COLO668 (cell line): ENCODE data around the gene ZMIZ1.
"Not testable (repeated sequence)": the region's sequence is repeated elsewhere in the genome, so short reads cannot be mapped to it uniquely, and the experiment has no call there.

ENCODE experiments used
- DNase-seq: peaks from one replicate; lab custom pipeline; 2025; ENCODE audit not compliant: unreplicated experiment; lab: John Stamatoyannopoulos, UW

The ZMIZ1 gene

DNA sequence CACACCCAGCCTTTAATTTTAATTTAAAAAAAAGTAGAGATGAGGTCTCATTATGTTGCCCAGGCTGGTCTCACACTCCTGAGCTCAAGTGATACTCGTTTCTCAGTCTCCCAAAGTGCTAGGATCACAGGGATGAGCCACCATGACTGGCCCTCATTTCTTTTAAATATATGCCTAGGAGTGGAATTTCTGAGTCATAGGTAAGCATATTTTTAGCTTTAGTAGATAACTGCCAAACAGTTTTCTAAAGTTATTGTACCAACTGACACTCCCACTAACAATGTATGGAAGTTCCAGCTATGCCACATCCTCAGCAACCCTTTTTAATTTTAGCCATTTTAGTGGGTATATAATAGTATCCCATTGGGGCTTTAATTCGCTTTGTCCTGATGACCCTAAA lies 264.7 kb downstream of the ZMIZ1 start:
- DNase-seq: no peak

DNA sequence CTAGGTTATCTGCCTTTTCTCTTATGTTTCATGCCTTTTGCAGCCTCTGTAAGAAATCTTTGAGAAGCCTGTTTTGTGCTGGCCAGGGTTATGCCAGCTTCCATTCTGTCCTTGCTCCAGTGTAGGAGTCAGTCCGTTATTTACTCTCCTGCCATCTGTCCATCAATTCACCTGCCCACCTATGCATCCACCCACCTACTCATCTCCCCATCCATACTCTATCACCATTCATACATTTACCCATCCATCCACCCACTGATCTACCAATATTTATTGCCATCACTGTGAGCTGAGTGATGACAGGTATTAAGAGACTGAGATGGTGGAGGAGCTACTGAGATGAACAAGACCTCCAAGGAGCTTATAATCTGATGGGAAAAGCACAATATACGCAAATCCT lies 265.8 kb downstream of the ZMIZ1 start:
- DNase-seq: no peak

DNA sequence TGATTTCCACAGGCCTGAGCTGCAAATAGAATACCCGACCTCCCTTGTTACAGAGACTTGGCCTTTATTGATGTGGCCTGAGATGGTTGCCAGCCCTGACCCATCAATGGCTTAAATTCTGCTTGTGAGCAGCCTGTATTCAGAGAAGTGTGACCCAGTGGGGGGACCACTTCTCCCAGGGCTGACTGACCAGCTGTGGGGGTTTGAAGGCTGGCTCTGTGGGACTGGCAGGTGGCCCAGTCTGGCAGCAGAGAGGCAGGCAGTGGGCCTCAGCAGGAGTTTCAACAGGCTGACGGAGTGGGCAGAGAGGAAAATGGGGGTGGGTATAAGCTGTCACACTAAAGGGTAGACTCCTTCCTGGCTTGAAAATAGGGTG lies 266.3 kb downstream of the ZMIZ1 start:
- DNase-seq: no peak

- DNase-seq: no peak
Measured at GRCh38 chr10:79335470-79336235, 266.9 kb downstream of the ZMIZ1 start.

DNA sequence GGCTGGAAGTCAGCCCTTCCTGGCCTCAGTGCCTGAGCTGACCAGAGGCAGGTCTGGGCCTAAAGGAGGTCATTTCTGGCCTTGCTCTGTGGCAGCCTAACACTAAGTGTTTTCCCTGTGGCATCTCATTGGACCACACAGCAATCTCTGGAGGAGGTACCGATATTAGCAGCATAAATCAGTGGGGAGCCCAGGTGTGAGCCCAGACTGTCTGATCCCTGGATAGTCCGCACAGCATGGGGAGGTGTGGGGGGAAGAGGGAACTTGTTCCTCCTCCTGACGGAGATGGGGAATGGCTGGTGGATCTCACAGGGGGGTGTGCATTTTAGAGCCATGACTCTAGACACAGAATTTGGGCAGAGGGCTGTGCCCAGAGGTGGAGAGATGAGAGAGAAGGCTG lies 267.5 kb downstream of the ZMIZ1 start:
- no peak for DNase-seq

DNA sequence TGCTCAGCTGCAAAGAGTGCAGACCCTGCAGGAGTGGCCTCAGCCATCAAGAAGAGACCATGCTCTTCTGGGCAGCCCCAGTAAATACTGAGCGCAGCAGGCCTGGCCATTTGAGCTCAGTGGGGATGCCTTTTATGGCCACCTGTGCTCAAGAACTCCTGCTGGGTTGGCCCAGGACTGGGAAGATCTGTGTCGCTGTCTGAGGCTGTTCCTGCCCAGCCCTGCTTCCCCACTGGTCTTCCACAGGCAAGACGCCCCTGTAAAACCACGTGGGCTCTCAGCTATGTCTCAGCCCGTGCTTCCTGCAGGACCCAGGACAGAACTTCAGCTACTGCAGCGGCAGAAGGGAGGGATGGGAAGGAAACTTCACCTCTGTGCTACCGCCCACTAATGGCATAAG lies 268.0 kb downstream of the ZMIZ1 start:
- DNase-seq: no peak

- not testable (repeated sequence) for DNase-seq
Measured at GRCh38 chr10:79337783-79338469, 269.2 kb downstream of the ZMIZ1 start.

- DNase-seq: no peak
Measured at GRCh38 chr10:79339266-79339665, 270.5 kb downstream of the ZMIZ1 start.

- no peak for DNase-seq
Measured at GRCh38 chr10:79340646-79341244, 272.0 kb downstream of the ZMIZ1 start.

DNA sequence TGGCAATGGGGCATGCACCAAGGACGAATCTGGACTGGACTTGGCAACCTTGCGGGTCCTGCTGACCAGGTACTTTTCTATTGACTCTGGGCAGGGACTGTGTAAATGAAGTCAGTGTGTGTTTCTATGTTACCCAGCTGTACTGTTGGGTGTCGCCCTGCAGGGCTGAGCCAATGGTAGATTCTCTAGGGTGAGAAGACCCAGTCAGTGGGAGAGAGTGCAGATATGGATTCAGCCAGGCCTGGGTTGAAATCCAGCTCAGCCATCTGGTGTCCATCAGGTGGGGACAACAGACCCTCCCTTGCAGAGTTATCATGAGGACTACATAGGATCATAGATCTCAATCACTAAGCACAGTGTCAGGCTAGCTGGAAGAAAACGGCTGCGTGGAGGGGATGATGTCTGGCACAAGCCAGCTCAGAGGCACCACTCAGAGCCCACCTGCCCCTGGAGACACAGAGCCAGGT lies 273.6 kb downstream of the ZMIZ1 start:
- no peak for DNase-seq

- DNase-seq: no peak
Measured at GRCh38 chr10:79342811-79343561, 274.2 kb downstream of the ZMIZ1 start.

GRCh38 chr10:79344502-79345195 lies 275.9 kb downstream of the ZMIZ1 start:
- DNase-seq: peak; percentile 84

DNA sequence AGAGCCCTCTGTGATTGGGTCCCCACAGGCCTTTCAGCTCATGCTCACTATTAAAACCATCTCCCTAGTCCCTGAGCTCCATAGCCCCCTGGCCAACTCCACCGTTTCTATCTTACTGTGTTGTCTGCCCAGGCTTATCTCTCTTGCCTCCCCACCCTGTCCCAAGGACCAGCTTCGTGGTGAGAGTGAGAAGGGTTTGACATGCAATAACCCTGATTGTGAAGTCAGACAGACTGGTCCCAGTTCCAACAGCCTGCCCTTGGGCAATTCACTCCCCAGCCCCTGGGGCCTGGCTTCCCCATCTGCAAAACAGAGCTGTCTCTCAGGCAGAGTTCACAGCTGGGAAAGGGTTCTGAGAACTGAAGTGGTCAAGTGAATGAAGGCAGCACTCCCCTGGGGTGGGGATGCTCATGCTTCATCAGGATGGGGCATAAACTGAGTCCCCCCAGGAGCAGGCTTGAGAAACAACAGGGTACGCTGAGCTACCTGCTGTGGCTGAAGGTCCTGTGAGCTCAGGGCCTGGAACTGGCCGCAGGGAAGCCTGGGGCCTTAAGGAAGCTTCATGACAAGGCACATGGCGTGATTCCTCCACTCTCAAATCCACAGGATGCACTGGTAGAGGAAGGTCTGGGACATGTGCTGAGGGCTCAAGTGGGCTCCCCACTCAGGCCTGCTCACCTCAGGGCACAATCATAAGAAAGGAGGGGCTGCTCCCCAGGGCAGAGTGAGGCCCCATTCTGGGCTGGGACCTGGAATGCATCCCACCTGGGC lies 276.7 kb downstream of the ZMIZ1 start:
- DNase-seq: no peak

DNA sequence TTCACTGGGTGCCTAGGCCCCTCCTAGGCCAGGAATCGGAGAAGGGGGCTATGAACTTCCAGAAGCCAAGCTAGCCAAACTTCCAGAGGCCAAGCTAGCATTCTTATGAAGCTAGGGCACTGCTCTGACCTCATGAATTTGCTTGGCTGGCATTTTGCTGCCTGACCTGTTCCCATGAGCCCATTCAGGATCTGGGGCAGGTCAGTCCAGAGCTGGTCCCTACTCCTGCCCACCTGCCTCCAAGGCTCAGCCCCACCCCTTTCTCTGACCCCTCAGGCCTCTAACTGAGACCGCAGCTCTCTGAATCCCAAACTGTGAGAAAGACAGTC lies 277.2 kb downstream of the ZMIZ1 start:
- no peak for DNase-seq

DNA sequence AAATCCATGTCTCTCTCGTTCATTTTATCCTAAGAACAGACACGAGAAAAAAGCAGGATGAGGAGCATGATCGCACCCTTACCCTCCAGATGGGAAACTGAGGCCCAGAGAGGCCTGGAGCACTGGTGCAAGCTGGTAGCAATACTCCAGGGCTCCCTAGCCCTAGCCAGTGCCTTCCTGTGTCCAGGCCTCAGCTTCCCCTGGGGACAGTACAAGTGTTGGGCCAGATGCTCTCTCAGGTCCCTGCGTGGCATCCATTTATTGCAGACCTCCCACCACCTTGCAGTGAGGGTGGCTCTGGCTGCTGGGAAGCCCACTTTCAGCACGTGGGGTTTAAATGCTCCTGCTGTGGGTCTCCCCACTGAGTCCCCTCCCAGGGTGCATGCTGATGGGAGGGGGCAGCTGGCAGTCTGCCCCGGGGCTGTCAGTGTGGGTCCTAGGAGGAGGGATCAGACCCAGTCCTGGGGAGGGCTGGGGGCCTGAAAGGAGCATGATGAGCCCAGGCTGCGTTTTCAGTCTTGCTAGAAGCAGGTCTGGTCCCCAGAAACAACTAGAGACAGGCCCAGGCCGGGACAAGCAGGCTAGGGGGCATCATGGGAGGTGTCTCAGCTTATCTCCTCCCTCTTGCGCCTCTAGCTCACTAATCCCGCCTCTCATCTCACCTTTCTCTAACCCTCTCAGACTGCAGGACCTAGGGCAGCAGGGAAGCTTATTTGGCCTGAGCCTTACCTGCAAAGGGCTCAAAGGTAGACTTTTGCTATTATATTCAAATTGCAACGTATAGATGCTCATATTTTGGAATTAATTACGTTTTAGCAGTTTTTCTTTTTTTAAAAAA lies 277.8 kb downstream of the ZMIZ1 start:
- no peak for DNase-seq

GRCh38 chr10:79347226-79347893 lies 278.6 kb downstream of the ZMIZ1 start, which contains the start of gene PPIF:
Gene PPIF (plus strand): TSS chr10:79347469. CDS start chr10:79347549, 80 bp downstream.
- peak; percentile 88 for DNase-seq

- DNase-seq: peak; percentile 69
Measured at GRCh38 chr10:79347894-79348639, 279.3 kb downstream of the ZMIZ1 start.

DNA sequence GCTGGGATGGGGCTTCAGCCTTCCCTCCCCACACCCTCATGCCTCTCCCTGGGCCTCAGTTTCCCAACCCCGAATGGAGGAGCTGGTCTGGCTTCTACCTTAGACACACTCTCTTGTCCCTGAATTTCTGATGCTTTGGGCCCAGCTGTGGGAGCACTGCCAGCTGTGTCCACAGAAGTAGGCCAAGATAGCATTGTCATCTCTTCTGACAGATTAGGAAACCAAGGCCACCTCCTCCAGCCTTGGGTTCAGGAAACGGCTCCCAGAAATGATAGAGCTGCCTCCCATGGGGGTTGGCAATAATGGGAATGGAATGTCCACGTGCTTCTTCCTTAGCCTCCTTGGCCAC lies 279.8 kb downstream of the ZMIZ1 start:
- DNase-seq: no peak
